Measurements from ENCODE around the gene GMPS.

DNA sequence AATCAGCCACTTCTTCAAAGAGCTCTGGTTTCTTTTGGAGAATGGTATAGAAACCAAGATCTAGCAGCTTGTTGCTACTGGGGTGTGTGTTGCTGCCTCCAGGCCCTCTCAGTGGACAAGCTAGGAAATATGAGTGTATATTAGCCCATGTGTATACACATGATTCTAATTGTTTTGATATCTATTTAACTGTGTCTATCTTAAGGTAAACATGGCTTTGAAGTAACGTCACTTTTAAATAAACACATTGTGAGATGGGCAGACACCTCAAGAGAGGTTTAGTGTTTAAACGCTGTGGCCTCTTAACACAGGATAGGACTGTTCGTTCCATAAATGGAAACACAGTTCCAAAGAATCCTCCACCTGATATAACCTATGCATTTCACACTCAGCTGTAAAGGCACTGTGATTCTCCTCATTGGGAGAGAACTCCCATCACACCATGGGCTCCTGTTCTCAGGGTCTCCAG lies 87.0 kb downstream of the GMPS start:
- no peak for TF ChIP-seq ETV6 (IDR thresholded peaks at IDR 0.05; ENCODE audit: borderline replicate concordance in 1 of 2, low read depth in 2 of 2, low read length in 1 of 2)
- no peak for TF ChIP-seq ETV6 (CRISPR knock-in tag; IDR thresholded peaks at IDR 0.05; ENCODE audit: borderline replicate concordance)
- TF ChIP-seq RNF219 (CRISPR knock-in tag; IDR thresholded peaks at IDR 0.05), result no peak
- TF ChIP-seq ZNF445 (CRISPR knock-in tag; IDR thresholded peaks at IDR 0.05; ENCODE audit: low read depth), result no peak
- no peak for TF ChIP-seq MXI1 (IDR thresholded peaks at IDR 0.05; ENCODE audit: low read depth, low read length)
- TF ChIP-seq ZNF175 (CRISPR knock-in tag; IDR thresholded peaks at IDR 0.05; ENCODE audit: low read depth), result no peak
- TF ChIP-seq NFIC (IDR thresholded peaks at IDR 0.05), result no peak
- no peak for TF ChIP-seq NELFE (IDR thresholded peaks at IDR 0.05; ENCODE audit: insufficient read depth, insufficient read length)
- no peak for TF ChIP-seq ZNF507 (tag; conservative IDR thresholded peaks at IDR 0.05)
- TF ChIP-seq SMARCC2 (IDR thresholded peaks at IDR 0.05; ENCODE audit: low read depth), result no peak
- TF ChIP-seq HDGF (IDR thresholded peaks at IDR 0.05), result no peak
- TF ChIP-seq CBFB (CRISPR knock-in tag; IDR thresholded peaks at IDR 0.05), result no peak

Measured in K562 (cell line).